ENCODE data around the gene ALDH6A1.
A peak's percentile ranks its signal among the peaks of the same experiment; 100 is the strongest.

Gene ALDH6A1

DNA sequence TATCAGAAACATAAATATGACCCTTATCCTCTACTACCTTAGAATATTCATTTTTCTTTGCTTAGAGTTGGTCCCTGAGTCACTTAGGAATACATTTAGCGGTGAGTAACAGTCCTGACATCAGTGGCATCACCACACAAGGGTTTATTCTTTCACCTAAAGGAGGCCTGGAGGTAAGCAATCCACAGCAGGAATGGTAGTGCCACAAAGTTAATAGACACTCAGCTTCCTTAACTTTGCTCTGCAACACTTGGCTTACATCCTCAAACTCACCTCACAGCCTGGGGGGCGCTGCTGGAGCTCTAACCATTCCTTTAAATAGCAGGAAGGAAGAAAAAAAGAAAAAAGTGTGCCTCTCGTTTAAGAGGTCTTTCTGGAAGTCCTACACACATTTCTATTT lies 36.0 kb downstream of the ALDH6A1 start:
- no peak for DNase-seq

DNA sequence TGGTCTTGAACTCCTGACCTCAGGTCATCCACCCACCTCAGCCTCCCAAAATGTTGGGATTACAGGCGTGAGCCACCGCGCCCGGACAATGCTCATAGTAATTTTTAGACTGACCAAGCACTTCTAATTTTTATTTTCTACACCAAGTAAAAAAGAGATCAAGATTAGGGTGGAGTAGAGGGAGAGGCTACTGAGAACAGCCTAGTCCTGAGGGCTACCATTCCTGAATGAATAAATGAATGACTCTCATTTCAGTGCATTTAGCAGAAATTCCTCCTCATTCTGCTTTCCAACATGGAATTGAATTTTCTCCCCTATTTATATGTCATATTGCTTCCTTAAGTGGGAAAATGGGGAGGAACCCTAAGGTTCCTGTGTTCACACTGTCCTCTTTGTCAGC lies 38.7 kb downstream of the ALDH6A1 start:
- DNase-seq: no peak

DNA sequence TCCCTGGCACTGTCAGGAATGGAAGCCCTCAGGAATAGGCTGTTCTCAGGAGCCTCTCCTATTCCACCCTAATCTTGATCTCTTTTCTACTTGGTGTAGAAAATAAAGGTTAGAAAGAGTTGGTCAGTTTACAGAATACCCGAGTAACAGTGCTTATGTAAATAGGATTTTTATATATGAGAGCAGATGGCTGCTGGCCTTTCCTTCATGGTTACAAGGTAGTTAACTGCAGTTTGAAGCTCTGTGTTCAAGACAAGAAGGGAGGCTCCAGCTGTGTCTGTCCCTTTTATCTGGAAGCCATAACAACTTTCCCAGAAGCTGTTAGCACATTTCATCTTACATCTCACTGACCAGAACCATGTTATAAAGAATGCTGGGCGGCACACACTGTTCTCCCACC lies 42.0 kb downstream of the ALDH6A1 start:
- no peak for DNase-seq

DNA sequence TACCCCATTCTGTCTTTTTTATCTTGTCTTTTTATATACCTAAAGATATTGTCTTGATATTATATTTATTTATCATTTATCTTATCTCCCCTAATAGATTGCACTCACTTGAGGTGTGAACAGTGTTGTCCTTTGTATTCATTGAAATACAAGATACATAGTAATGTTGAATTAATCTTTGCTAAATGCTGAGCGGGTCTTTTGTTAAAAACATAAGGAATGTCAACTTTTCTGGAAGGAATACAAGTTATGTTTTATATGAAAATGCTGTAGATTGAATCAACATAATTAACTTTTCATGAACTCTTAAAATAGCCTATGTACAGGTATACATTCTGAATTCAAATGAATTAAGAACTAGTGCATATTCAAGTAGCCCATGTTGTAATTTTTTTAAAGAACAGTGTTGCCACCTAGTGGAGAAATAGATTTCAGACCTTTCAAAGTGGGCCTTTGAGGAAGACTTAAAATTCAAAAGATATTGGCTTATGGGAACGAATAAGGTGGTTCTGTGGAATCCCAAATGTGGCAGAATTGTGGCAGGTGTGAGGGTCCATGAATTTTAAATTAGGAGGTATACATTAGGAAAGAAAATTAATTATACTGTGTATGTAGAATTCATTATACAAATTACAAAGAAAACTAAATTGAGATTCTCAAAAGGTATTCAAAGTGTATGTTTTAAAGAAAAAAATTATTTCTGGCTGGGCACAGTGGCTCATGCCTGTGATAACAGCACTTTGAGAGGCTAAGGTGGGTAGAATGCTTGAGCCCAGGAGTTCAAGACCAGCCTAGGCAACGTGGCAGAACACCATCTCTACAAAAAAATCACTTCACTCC lies 46.0 kb downstream of the ALDH6A1 start:
- no peak for DNase-seq

DNA sequence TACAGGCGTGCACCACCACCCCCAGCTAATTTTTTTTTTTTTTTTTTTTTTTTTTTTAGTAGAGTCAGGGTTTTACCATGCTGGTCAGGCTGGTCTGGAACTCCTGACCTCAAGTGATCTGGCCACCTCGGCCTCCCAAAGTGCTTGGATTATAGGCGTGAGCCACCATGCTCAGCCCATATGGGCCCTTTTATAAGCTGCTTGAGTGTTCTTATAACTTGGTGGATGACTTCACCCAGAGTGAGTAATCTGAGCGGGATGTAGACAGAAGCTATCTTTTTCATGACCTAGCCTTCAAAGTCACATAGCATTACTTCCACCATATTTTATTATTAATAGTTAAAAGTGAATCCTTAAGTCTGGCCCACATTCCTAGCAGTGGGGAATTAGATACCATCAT lies 48.7 kb downstream of the ALDH6A1 start:
- DNase-seq: no peak

DNA sequence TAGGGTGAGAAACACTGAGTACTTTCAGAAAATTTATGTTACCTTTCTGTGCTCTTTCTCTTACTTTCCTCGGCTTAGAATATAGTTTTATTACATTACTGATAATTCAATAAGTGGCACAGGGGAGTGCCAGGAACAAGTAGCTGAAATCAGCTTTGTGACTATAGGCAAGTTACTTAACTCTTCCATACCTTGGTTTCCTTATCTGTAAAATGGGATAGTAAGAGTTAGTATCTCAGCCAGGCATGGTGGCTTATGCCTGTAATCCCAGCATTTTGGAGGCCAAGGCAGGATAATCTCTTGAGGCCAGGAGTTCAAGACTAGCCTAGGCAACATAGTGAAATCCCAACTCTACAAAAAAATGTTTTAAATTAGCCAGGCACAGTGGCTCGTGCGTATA lies 49.7 kb downstream of the ALDH6A1 start:
- no peak for DNase-seq

DNA sequence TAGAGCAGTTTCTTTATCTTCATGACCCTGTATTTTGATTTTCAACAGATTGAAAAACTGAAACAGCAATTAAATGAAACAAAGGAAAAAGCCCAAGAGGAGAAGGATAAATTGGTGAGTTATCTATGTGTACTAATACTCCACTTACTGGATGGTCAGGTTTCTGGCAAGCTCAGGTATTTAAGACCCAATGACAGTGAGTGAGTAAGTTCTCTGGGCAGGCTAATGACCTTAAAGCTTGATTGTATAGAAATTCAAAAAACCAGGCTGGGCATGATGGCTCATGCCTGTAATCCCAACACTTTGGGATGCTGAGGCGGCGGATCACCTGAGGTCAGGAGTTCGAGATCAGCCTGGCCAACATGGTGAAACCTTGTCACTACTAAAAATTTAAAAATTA lies 55.1 kb downstream of the ALDH6A1 start:
- DNase-seq: no peak

DNA sequence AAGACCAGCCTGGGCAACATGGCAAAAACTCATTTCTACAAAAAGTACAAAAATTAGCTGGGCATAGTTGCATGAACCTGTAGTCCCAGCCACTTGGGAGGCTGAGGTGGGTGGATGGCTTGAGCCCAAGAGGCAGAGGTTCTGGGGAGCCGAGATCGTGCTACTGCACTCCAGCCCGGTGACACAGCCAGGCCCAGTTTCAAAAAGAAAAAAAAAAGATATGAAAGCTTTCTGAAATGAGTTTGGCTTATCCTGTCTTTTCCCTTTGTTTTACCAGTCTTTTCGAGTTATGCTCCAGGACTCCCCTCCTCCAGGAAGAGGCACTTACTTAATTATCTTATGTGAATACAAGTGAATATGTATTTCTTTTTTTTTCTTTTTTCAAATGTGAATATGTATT lies 61.9 kb downstream of the ALDH6A1 start:
- DNase-seq: no peak

DNA sequence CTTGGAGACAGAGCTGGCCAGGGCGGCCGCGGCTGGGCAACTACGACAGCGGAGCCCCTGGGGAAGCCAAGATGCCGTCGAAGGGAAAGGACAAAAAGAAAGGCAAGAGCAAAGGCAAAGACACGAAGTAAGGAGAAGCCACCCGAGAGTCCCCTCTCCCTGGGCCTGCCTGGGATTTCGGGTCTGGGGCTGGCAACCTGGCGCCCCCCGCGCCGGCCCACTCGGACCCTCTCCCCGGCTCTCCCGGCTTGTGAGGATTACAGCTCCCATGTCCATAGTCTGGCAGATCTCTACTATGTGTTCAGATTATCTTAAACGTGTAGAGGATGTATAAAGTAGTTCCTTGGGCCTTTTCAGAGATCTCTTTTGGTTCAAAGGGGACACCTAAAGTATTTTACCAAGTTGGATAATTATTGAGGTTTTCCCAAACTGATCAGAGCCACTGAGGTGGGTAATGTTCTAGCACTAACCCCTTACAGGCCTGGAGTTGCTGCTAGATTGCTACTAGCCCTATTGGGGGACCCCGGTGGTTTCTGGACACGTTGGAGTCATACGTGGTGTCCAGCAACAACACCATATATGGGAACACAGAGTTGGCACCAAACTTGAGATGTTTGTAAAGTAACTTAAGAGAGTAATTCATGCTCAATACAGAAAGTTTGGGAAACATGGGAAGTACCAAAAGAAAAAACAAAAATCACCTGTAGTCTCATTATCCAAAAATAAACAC lies 64.7 kb downstream of the ALDH6A1 start:
- DNase-seq: no peak

DNA sequence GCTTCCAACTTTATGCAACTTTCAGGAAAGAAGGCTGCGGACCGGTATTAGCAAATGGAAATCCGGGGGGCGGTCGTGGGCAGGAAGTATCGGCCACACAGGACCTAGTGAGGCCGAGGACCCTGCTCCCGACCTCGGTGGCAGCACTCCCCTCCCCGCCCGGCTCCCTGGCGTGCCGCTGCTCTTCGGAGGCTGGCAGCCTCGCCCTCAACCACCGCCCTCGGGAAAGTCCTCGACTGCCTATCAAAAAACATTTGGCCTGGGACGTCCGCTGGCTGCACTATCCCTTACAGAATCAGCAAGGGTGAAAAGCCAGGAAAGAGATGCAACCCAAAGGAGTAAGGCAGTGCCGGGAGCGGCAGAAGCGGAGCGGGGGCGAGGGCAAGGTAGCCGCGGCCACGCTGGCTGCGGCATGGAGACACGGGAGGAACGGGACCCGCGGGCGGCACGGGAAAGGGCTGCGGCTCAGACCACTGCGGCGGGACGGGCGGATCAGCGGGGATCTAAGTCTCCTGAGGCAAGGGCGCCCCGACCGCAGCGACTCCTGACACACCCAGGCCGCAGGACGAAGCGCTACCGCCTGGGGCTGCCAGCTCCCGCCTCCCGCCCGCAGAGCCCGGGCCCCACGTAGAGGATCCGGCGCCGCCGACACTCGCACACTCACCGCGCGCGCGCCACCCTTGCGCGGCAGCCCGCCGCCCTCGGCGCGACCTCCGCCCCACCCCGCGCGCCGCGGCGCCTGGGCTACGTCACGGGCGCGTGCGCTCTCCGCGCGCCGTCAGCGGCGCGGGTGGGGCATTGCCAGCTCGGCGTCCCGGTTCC lies 65.5 kb downstream of the ALDH6A1 start, which contains the start of the genes BBOF1 and ENTPD5:
Gene BBOF1 (plus strand): TSS at position 764 of the 822 bp plus-strand sequence. CDS start 130 bp downstream, outside the sequence.
Gene ENTPD5 (minus strand): TSS at position 703 of the 822 bp plus-strand sequence. CDS start 31,186 bp downstream, outside the sequence.
- DNase-seq: peak; percentile 76

DNA sequence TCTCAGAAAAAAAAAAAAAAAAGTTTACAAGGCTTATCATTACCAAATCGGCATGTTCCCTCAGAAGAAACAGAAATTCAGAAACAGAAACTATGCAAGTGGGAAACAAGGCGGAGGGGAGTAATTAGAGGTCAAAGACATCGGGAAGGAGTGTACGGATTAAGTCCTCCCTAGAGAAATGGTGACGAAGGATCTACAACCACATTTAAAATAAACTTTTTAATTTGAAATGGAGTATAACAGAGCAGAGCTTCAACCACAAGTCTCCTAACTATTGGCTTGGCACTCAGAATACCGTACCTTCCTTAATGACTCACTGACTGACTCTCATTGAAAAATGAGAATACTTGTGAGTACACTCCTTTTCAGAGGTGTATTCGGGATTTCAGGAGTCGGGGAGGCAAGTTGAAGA lies 66.1 kb downstream of the ALDH6A1 start:
- DNase-seq: no peak

DNA sequence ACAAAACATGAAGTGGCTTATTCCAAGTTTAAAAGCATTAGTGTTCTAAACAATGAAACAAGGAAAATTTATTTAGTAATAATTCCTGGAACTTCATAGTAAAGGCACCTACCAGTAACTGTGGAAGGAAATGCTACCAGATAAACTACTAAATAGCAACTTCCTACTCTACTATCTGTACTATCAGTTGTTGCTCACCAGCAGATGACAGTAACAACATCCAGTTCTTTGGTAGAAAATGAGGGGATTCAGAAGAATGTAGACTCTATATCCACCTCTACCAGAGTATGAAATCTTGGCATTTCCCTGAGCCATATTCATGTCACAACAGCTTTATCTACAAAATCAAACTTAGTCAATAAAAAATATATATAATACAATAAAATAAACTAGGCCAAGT lies 68.3 kb downstream of the ALDH6A1 start:
- no peak for DNase-seq

DNA sequence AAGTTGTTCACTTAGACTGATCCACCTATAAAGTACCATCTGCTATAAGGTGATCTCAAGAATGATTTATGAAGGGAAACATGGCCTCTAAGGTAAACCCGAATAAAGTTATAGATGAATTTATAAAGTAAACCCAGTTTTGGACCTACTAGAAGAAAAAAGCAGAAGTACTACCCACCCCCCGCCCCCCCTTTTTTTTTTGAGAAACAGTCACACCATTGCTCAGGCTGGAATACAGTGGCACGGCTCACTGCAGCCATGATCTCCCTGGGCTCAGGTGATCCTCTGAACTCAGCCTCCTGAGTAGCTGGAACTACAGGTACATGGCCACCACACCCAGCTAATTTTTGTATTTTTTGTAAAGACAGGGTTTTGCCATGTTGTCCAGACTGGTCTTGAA lies 69.1 kb downstream of the ALDH6A1 start:
- DNase-seq: no peak

DNA sequence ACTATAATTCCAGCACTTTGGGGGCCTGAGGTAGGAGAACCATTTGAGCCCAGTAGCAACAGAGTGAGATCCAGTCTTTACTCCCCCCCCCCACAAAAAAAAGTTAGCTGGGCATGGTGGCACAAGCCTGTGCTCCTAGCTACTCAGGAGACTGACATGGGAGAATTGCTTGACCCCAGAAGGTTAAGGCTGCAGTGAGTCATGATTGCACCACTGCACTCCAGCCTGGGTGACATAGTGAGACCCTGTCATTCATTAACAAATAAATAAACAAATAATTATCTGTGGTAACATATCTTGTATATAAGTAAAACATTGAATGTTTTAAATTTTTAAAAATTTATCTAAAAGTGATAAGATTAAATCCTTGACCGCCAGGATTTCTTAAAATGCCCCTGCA lies 70.0 kb downstream of the ALDH6A1 start:
- DNase-seq: no peak

DNA sequence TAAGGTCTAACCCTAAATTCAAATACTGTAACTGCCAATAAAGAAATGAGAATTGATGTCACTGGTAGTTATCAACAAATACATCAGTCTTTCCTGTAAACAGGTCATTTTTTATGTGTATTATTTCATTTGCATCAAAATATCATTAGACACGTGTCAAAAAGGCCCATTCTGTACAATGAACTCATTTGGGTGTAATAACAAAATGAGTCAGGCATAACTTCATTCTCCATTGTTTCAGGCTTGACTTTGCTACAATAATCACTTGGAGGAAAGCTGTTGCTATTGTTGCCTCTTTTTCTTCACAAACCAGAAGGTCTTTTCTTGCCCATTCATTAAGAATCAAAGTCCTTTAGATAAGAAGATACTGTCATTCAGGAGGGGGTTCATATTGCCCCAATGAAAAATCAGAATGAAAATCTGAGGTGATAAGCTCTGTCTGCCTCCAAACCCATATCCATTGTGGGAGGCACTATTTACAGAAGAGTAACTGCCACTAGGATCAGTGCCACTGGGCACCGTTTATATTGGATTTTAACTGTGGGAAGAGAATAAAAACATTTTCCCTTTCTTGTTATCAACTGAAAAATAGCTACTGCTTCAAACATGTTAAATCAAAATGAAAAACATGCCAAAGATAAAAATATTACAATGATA lies 75.3 kb downstream of the ALDH6A1 start:
- DNase-seq: no peak

Measured in NK-92 treated with Interleukin-12 subunit alpha and Interleukin-12 subunit beta, amount 100 ng/mL, for 24 hours (cell line).